ENCODE results near the gene SCGB1C1. TPM values are rescaled to one million over a fixed set of nuclear protein-coding genes. Genes with fewer than 3 reads are reported as not detected.

The SCGB1C1 gene
- total RNA-seq, 1 experiment from 2014 or later = not detected

DNA sequence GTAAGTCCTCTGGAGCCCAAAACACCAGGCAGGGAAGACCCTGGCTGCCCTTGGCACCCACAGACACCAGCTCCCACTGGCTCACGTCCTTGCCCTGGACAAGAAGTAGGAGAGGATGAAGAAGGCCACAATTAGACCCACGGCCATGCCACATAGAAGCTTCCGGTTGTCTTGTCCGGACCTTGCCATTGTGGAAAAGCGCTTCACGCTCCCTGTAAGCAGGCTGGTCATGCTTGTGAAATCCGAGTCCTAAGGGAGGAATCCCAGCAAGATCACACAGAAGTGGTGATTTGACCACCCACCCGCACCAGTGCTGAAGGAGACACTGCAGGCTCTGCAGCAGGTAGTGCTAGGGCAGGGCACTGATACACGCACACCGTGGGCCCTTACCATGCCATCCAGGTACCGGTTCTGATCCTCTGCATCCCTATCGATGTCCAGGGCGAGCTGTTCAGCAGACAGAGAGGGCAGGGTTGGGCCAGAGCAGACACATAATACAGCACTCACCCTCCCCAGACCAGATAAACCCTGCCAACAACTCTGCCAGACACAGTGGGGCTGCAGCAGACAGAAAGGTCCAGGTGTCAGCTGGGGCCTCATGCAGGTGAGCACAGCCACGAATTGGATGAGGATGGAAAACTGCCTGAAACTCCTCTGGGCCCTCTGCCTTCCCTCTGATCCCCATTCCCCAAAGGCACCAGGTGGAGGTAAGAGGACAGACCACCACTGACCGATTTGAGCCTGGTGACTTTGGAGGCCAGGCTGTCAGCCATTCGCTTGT lies 12.5 kb downstream of the SCGB1C1 start:
- DNase-seq (ENCODE audit: low read depth) = peak; percentile 1

DNA sequence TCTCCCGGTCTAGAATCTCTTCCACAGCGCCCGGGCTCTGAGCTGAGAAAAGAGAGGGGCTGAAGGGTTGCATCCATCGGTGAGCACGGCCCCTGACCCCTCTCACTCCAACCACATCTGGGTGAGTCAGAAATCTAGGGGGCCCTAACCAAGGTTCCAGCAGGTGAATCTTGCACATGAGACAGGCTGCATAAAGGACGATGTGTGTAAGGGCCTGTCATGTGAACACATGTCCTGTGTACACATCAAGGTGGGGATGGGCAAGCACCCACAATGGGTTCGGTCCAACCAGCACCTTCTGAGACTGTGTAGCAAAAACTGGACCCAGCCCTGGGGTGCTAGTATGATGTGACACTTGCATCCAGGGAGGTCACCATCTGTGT lies 13.1 kb downstream of the SCGB1C1 start:
- peak; percentile 1 for DNase-seq (ENCODE audit: low read depth)

- peak; percentile 20 for DNase-seq (ENCODE audit: low read depth)
Measured at GRCh38 chr11:206526-207207, 13.8 kb downstream of the SCGB1C1 start.

GRCh38 chr11:207208-207862 lies 14.5 kb downstream of the SCGB1C1 start, which contains the start of the genes BET1L and RIC8A:
Gene BET1L (minus strand): TSS chr11:207399. CDS start chr11:207321, 78 bp downstream.
Gene RIC8A (plus strand): TSS chr11:207708. CDS start chr11:208855, 1,147 bp downstream.
- DNase-seq (ENCODE audit: low read depth) = peak; percentile 97

DNA sequence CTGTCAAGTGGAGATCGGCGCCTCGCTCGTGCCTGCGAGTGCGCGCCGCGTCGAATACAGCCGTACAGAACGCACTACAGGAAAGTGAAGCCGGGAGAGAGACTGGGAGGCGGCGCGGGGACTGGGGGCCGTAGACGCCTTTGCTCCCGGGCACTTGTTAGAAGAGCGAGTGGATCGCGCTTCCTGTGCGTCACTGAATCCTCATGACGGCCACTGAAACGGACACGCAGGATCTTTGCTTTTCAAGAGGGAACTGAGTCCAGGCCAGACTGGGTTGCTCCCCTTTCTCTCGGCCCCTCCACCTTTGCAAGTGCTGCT lies 14.9 kb downstream of the SCGB1C1 start:
- DNase-seq (ENCODE audit: low read depth) = no peak

DNA sequence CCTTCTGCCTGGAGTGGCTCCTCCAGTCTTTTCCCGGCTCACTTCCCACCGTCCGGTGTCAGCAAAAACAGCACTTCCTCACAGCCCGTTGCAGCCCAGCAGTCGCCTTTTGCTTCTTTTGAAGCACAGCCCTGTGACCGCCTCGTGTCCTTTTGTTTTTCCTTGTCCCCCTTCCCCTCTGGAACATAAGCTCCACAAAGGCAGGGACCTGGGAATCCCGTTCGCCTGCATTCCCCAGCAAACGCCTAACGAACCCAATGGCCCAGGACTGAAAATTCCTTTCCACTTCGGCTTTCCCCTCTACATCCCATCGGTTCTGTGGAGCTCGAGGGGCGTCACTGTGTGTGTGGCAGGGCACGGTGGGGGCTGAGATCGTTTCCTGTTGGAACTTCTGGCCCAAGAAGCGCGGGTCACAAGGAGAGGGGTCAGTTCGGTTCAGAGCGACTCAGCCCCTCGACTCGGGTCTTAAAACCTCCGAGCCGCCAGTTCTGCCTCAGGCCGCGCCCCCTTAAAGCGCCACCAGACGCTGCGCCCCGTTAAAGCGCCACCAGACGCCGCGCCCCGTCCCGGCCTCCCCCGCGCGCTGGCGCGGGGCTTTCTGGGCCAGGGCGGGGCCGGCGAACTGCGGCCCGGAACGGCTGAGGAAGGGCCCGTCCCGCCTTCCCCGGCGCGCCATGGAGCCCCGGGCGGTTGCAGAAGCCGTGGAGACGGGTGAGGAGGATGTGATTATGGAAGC lies 15.5 kb downstream of the SCGB1C1 start:
- DNase-seq (ENCODE audit: low read depth) = peak; percentile 82

- DNase-seq (ENCODE audit: low read depth) = no peak
Measured at GRCh38 chr11:208917-209260, 16.0 kb downstream of the SCGB1C1 start.

DNA sequence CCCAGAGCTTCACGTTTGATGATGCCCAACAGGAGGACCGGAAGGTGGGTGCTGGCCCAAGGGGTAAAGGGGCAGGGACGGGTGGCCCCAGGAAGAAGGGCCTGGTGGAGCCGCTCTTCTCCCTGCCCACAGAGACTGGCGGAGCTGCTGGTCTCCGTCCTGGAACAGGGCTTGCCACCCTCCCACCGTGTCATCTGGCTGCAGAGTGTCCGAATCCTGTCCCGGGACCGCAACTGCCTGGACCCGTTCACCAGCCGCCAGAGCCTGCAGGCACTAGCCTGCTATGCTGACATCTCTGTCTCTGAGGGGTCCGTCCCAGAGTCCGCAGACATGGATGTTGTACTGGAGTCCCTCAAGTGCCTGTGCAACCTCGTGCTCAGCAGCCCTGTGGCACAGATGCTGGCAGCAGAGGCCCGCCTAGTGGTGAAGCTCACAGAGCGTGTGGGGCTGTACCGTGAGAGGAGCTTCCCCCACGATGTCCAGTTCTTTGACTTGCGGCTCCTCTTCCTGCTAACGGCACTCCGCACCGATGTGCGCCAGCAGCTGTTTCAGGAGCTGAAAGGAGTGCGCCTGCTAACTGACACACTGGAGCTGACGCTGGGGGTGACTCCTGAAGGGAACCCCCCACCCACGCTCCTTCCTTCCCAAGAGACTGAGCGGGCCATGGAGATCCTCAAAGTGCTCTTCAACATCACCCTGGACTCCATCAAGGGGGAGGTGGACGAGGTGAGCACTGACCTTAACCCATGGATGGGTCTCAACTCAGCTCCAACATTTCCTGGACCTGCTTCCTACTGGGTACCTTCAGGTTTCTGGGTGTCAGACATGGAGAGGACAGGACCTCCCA lies 16.6 kb downstream of the SCGB1C1 start:
- no peak for DNase-seq (ENCODE audit: low read depth)

GRCh38 chr11:210122-210802 lies 17.4 kb downstream of the SCGB1C1 start:
- DNase-seq (ENCODE audit: low read depth) = peak; percentile 69

DNA sequence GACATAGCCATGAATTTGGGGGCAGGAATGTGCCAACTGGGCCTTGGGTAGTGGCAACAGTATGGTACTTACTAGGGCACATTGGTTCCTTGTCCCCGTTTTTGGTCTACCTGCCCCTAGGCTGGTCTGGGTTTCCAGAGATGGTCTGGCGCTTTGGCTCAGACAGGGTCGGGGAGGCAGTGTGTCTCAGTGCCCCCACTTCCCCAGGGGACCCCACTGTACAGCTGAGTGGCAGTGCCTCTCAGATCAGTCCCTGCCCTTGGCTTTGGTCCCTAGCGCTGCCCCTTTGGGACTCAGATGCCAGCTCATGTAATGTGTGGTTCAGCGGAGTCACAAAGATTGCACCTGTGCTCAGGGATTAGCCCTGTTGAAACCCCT lies 17.9 kb downstream of the SCGB1C1 start:
- DNase-seq (ENCODE audit: low read depth) = no peak

DNA sequence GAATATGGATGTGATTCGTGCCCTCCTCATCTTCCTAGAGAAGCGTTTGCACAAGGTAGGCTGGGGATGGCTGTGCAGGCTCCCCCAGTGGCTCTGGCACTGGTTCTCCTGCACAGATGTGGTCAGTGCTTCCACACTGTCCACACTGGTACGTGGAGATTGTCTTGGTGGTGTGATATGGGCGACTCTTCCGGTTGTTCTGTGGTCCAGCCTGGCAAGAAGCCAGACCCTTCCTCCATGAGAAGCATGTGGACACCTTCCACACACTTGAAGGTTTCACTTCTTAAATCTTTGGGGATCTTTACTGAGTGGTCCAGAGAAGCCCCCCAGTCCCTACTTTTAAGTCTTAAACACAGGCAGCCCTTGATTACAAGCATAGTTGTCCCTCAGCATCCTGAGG lies 18.4 kb downstream of the SCGB1C1 start:
- no peak for DNase-seq (ENCODE audit: low read depth)

DNA sequence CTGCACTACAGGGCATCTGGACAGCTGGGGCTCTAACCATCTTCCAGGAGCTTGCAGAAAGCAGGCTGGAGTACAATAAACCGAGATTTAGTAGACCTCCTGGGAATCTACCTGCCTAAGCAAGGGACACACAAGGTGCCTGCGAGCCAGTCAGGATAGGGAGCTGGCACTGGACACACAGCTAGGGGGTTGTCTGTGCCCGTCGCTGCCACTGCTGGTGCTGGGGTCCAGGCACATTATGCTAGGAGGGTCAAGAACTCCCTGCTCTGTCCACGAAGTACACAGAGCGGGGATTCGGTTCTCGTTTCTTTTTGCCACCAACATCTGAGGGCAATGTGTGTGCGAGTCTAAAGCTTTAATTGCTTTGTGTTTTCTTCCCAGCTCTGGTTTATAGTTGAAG lies 18.9 kb downstream of the SCGB1C1 start:
- DNase-seq (ENCODE audit: low read depth) = no peak

- DNase-seq (ENCODE audit: low read depth) = no peak
Measured at GRCh38 chr11:212150-213100, 19.5 kb downstream of the SCGB1C1 start.

GRCh38 chr11:213111-213510 lies 20.2 kb downstream of the SCGB1C1 start:
- DNase-seq (ENCODE audit: low read depth) = no peak

DNA sequence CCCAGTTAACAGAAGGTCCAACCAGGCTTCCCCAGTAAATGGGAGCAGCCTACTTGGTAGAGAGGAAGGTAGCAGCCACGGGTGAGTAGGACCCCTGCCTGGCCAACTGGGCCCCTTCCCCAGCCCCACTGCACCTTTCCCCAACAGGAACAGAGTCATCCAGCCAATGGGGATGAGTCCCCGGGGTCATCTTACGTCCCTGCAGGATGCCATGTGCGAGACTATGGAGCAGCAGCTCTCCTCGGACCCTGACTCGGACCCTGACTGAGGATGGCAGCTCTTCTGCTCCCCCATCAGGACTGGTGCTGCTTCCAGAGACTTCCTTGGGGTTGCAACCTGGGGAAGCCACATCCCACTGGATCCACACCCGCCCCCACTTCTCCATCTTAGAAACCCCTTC lies 21.2 kb downstream of the SCGB1C1 start:
- DNase-seq (ENCODE audit: low read depth) = no peak

GRCh38 chr11:215581-216037 lies 22.7 kb downstream of the SCGB1C1 start:
- no peak for DNase-seq (ENCODE audit: low read depth)

DNA sequence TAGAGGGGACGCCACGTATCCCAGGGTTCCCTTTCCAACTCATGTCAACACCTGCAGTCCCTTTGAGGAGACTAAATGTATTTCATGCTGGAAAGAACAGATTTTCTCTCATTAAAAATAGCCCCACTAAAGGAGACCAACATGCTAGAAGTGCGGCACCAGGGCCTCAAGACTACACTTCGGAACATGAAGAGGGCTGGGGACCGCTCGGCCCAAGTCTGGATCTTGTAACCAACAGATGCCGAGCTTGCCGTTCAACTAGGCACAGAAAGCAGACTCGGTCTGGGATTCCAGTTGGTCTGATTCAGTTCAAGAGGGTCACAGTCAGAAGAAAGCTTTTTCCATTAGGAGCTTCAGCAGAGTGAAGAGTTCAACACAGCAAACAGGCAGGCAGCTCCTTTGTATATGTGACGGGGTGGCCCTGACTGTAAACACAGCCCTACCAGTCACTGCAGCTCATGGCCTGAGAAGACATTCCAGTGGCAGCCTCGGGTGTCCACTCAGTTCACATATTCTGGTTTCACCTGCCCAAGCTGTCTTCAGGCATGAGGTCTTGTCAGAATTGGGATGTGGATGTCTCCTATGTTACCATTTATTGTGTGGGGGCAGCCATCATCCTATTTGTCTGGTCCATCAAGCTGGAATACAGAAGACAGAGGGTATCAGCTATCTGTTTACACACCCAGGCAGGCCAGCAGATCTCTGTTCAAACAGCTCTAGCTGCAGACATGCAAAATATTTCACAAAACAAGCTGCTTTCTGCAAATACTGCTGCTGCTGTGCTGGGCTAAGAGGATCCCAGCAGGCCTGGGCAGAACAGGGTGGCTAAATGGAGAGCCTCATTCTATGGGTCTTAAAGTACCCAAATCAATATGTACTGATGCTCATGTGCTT lies 23.4 kb downstream of the SCGB1C1 start:
- no peak for DNase-seq (ENCODE audit: low read depth)

- DNase-seq (ENCODE audit: low read depth) = no peak
Measured at GRCh38 chr11:217704-218103, 24.8 kb downstream of the SCGB1C1 start.
